Neural progenitor cell (in vitro differentiated cells): ENCODE data around the gene PHLDB2.

Experiments
- CTCF ChIP-seq: fragments of 200-600 bp; sonication (generic); IDR thresholded peaks from 2 replicates; pipeline ENCODE4 v1.5.1; 2017; ENCODE audit warnings: antibody characterized with exemption, mild to moderate bottlenecking
- EZH2 ChIP-seq: fragments of 200-600 bp; sonication (generic); IDR thresholded peaks from 2 replicates; pipeline ENCODE4 v1.6.1; 2017; ENCODE audit warnings: antibody characterized with exemption, mild to moderate bottlenecking, moderate library complexity
- EZH2phosphoT487 ChIP-seq: fragments of 200-600 bp; sonication (generic); IDR thresholded peaks from 2 replicates; pipeline ENCODE4 v1.6.1; 2017; ENCODE audit warnings: antibody characterized with exemption

GRCh38 chr3:111853068-111853467 lies 6.0 kb upstream of the PHLDB2 start:
- TF ChIP-seq CTCF (no peak), EZH2 (no peak), EZH2phosphoT487 (no peak)
